K562 (cell line): Measurements from ENCODE around the gene CALCOCO2. TPM values are rescaled to one million over a fixed set of nuclear protein-coding genes. Genes with fewer than 3 reads are reported as not detected.

Source experiments
- ATAC-seq: fragments of 200-7000 bp; cut with Tn5 transposase; 3 replicates; pipeline ENCODE4 v1.9.1; 2020; ENCODE audit warnings: moderate library complexity
- BruUV-seq: library from RNA; stranded (reverse); fragments of 400-500 nt; replicated peaks from 2 replicates; lab custom pipeline; 2021; lab: Mats Ljungman, UMichigan
- CTCF ChIA-PET: fragments of 300-600 bp; formaldehyde crosslinking; extraction: SDS; loops from one replicate; lab custom pipeline; 2021; ENCODE audit warnings: low intra/inter-chr PET ratio; lab: Yijun Ruan, JAX
- POLR2A ChIA-PET: fragments of 300-600, 350-650 bp; sonication (Branson Sonifier 250); formaldehyde crosslinking; extraction: SDS; loops from one replicate; lab custom pipeline; 2021; ENCODE audit warnings: antibody characterized with exemption, inconsistent platforms; lab: Yijun Ruan, JAX
- DNase-seq, 4 experiments: peaks; one replicate each; pipeline versions ENCODE4 v3.0.0 to v3.0.0-alpha.2; 2011 to 2018; ENCODE audit warnings: low spot score in 3 of 4, mixed read lengths in 3 of 4; ENCODE audit errors: extremely low read depth in 1 of 4
- FAIRE-seq: peaks from 2 replicates; lab custom pipeline; 2011; peaks lifted over from hg19 to GRCh38; lab: Jason Lieb, UNC
- H2AFZ ChIP-seq: 2 replicates; pipeline ENCODE4 v1.6.0; 2011; ENCODE audit warnings: low read depth, low read length, control low read depth, inconsistent platforms
- H3K27ac ChIP-seq: fragments of 200-600 bp; 3 replicates; pipeline ENCODE4 v1.8.0; 2011; ENCODE audit warnings: low read depth, mild to moderate bottlenecking, control low read depth, inconsistent platforms, low read length, moderate library complexity, mixed read lengths; ENCODE audit errors: extremely low read depth
- H3K27me3 ChIP-seq, 2 experiments: fragments of 300-600 bp in 1 of 2; 2 replicates in 1 of 2; 3 replicates in 1 of 2; pipeline versions ENCODE4 v1.6.0 to v1.8.0; 2011; ENCODE audit warnings: inconsistent platforms in 2 of 2, low read length in 2 of 2, mild to moderate bottlenecking in 1 of 2, mixed read lengths in 1 of 2, moderate library complexity in 1 of 2; ENCODE audit not compliant: control insufficient read depth in 2 of 2, insufficient read depth in 2 of 2
- H3K36me3 ChIP-seq: fragments of 300-600 bp; 3 replicates; pipeline ENCODE4 v1.8.0; 2011; ENCODE audit warnings: mild to moderate bottlenecking, low read length, inconsistent platforms; ENCODE audit not compliant: control insufficient read depth, insufficient read depth
- H3K4me1 ChIP-seq, 2 experiments: fragments of 200-600 bp in 1 of 2; replicated peaks in 1 of 2; 2 replicates in 1 of 2; 3 replicates in 1 of 2; pipeline versions ENCODE4 v1.5.1 to v1.8.0; 2011; ENCODE audit warnings: inconsistent platforms in 2 of 2, low read length in 2 of 2, mild to moderate bottlenecking in 1 of 2, mixed read lengths in 1 of 2, moderate library complexity in 1 of 2; ENCODE audit not compliant: control insufficient read depth in 2 of 2, insufficient read depth in 2 of 2
- H3K4me2 ChIP-seq: 2 replicates; pipeline ENCODE4 v1.6.1; 2011; ENCODE audit warnings: low read length, control low read depth, inconsistent platforms, mixed read lengths; ENCODE audit not compliant: insufficient read depth
- H3K4me3 ChIP-seq: fragments of 200-600 bp; sonication (generic), shearing (Covaris generic); 2 replicates; pipeline ENCODE4 v1.5.1; 2016; ENCODE audit warnings: control low read depth, inconsistent platforms
- H3K79me2 ChIP-seq: fragments of 200-600 bp; 3 replicates; pipeline ENCODE4 v1.8.0; 2011; ENCODE audit warnings: low read length, inconsistent platforms; ENCODE audit not compliant: control insufficient read depth, insufficient read depth
- H3K9ac ChIP-seq, 2 experiments: 2 replicates each; pipeline versions ENCODE4 v1.6.0 to v1.6.1; 2011; ENCODE audit warnings: low read depth in 2 of 2, low read length in 2 of 2, control low read depth in 1 of 2, inconsistent platforms in 1 of 2, mild to moderate bottlenecking in 1 of 2, mixed read lengths in 1 of 2; ENCODE audit not compliant: insufficient read depth in 1 of 2
- H3K9me1 ChIP-seq: one replicate; pipeline ENCODE4 v1.6.0; 2011; ENCODE audit warnings: inconsistent platforms, mild to moderate bottlenecking, low read length, moderate library complexity; ENCODE audit not compliant: control insufficient read depth, insufficient read depth
- H3K9me3 ChIP-seq: replicated peaks from 2 replicates; pipeline ENCODE4 v1.5.1; 2011; ENCODE audit warnings: low read depth, low read length, inconsistent platforms; ENCODE audit not compliant: control insufficient read depth, insufficient read depth
- H4K20me1 ChIP-seq: replicated peaks from 2 replicates; pipeline ENCODE4 v1.6.1; 2011; ENCODE audit warnings: low read length, inconsistent platforms, mixed read lengths; ENCODE audit not compliant: control insufficient read depth, insufficient read depth
- BMI1 ChIP-seq: fragments of 150-350 bp; IDR thresholded peaks from 2 replicates; pipeline ENCODE4 v1.6.1; 2014; ENCODE audit warnings: low read length
- CREB3L1 ChIP-seq: fragments of 450-650 bp; IDR thresholded peaks from 2 replicates; pipeline ENCODE4 v1.6.1; 2014; ENCODE audit warnings: low read depth, mild to moderate bottlenecking, moderate library complexity, borderline replicate concordance
- LEF1 ChIP-seq: fragments of 450-650 bp; IDR thresholded peaks from 2 replicates; pipeline ENCODE4 v1.6.1; 2016; ENCODE audit warnings: mild to moderate bottlenecking
- MEIS2 ChIP-seq: fragments of 450-650 bp; IDR thresholded peaks from 2 replicates; pipeline ENCODE4 v1.6.1; 2014; ENCODE audit warnings: mild to moderate bottlenecking; ENCODE audit not compliant: partially characterized antibody
- MTA2 ChIP-seq: fragments of 450-650 bp; IDR thresholded peaks from 2 replicates; pipeline ENCODE4 v1.6.1; 2016; ENCODE audit warnings: low read depth
- PHF21A ChIP-seq: fragments of 450-650 bp; IDR thresholded peaks from 2 replicates; pipeline ENCODE4 v1.6.1; 2017; ENCODE audit warnings: low read depth, borderline replicate concordance
- PKNOX1 ChIP-seq: fragments of 450-650 bp; IDR thresholded peaks from 2 replicates; pipeline ENCODE4 v1.6.1; 2016
- SAFB2 ChIP-seq: fragments of 200-400 bp; formaldehyde crosslinking; IDR thresholded peaks from 2 replicates; pipeline ENCODE4 v1.6.1; 2018; ENCODE audit warnings: borderline replicate concordance, low read length, low read depth, moderate library complexity; ENCODE audit not compliant: severe bottlenecking
- SMARCA4 ChIP-seq: fragments of 450-650 bp; IDR thresholded peaks from 2 replicates; pipeline ENCODE4 v1.6.1; 2016
- SMARCC2 ChIP-seq: fragments of 450-650 bp; IDR thresholded peaks from 2 replicates; pipeline ENCODE4 v1.6.1; 2017; ENCODE audit warnings: antibody characterized with exemption, moderate library complexity, mild to moderate bottlenecking, low read depth
- ZC3H8 ChIP-seq: fragments of 450-650 bp; IDR thresholded peaks from 2 replicates; pipeline ENCODE4 v1.6.1; 2017
- ZNF12 ChIP-seq: sonication (generic); formaldehyde crosslinking; IDR thresholded peaks from 2 replicates; pipeline ENCODE4 v1.4.0; 2020; ENCODE audit warnings: mild to moderate bottlenecking, missing genetic modification reagents
- ZNF384 ChIP-seq: IDR thresholded peaks from 2 replicates; pipeline ENCODE4 v1.6.1; 2012; ENCODE audit warnings: low read depth, low read length, improper control_type of control experiment
- ZNF431 ChIP-seq: sonication (generic); formaldehyde crosslinking; IDR thresholded peaks from 2 replicates; pipeline ENCODE4 v1.8.0; 2022; ENCODE audit warnings: mild to moderate bottlenecking, missing genetic modification reagents
- ZNF79 ChIP-seq: fragments of 250-450 bp; sonication (Bioruptor Pico); IDR thresholded peaks from 2 replicates; pipeline ENCODE4 v1.4.0; 2020; ENCODE audit warnings: low read depth, mild to moderate bottlenecking, moderate library complexity
- WGBS: fragments of 100-300 bp; shearing (Covaris generic); methylation state at CpG from one replicate; pipeline ENCODE4 v1.1.6; 2016; ENCODE audit warnings: low coverage, mixed read lengths; ENCODE audit not compliant: insufficient coverage; ENCODE audit errors: missing lambda C conversion rate; 5-methylcytosine and 5-hydroxymethylcytosine counted together
- in situ Hi-C: fragments of 300-500 bp; cut with MboI; formaldehyde crosslinking; loops from 4 replicates; pipeline ENCODE4 v1.15.0; 2018; ENCODE audit warnings: inconsistent platforms, mixed read lengths
- intact Hi-C: fragments of 100-400 bp; cut with micrococcal nuclease; formaldehyde crosslinking; loops from 2 replicates; pipeline ENCODE4 v1.14.2; 2022
- polyA plus RNA-seq, 8 experiments: library from polyadenylated mRNA; depleted of rRNA in 4 of 8; stranded (reverse) in 5 of 8; unstranded in 3 of 8; fragments of >200 nt; fragmentation: Nextera tagmentation in 2 of 8; fragmentation: Illumina TruSeq in 1 of 8; extraction: Ambion mirVana in 2 of 8; extraction: Trizol in 1 of 8; gene quantifications; 2 replicates each; pipeline versions ENCODE4 v1.2.1 to v1.2.3, GENCODE V29; 2011 to 2014; ENCODE audit warnings: inconsistent platforms in 1 of 8, missing spikeins in 1 of 8
- total RNA-seq, 7 experiments: library from RNA; depleted of rRNA in 6 of 7; stranded (reverse); fragments of >200 nt in 6 of 7; fragmentation: Illumina TruSeq in 2 of 7; extraction: Trizol in 2 of 7; gene quantifications; 2 replicates each; pipeline versions ENCODE4 v1.2.1 to v1.2.3, GENCODE V29; 2011 to 2021; ENCODE audit warnings: low replicate concordance in 1 of 7

The CALCOCO2 gene
- total and polyA plus RNA-seq, 9 of the 15 experiments (the other 6 are each of a cell fraction or from before 2014, with no cell fraction given) = 24.1 to 87.3 (median 67.5) TPM

- Histone ChIP-seq H4K20me1 (no peaks in the 10 kb centered on the region; the same call in none of the 2 replicates), H2AFZ (no peak overlapping the region), H3K9ac (no peak overlapping the region), H3K9me1 (no peaks in the 10 kb centered on the region), H3K4me2 (no peak overlapping the region), H3K9me3 (no peaks in the 10 kb centered on the region), H3K4me1 (peaks cover 0 to 3% of the 10 kb centered on the region in 2 experiments; a peak in 1 of 5 replicates), H3K79me2 (no peaks in the 10 kb centered on the region), H3K4me3 (no peak overlapping the region), H3K27ac (no peak overlapping the region), H3K27me3 (peaks cover 9 to 30% of the 10 kb centered on the region in 2 experiments; a peak in 4 of 5 replicates), H3K36me3 (no peaks in the 10 kb centered on the region)
- BruUV-seq = no TSS peak
- no peak for ATAC-seq
- intact Hi-C loops = no loop called here
- FAIRE-seq = no peak
- WGBS = 13% methylated on average over 2 of the region's 2 CpGs
- ChIA-PET CTCF (no interaction called here), POLR2A (interaction anchor here (0.5 kb wide), 1 partner anchor 24 kb away, joined by 3 read pairs; no protein-coding TSS in a partner anchor)
- DNase-seq = no peak
- in situ Hi-C loops = loop anchor here (5.0 kb wide), 1 partner anchor 80 kb away; no protein-coding TSS in a partner anchor
- TF ChIP-seq SAFB2 (no peak), ZNF79 (CRISPR knock-in tag) (no peak), LEF1 (no peak), ZNF384 (no peak), SMARCA4 (no peak)
Observed at GRCh38 chr17:48882272-48882671, 51.4 kb downstream of the CALCOCO2 start.

- no peaks in the 10 kb centered on the region; the same call in none of the 2 replicates for H4K20me1 ChIP-seq
- DNase-seq (no peak), FAIRE-seq (no peak), ATAC-seq (no peak)
- ChIA-PET CTCF (interaction anchor here (0.5 kb wide), 1 partner anchor 77 kb away, joined by 4 read pairs; no protein-coding TSS in a partner anchor), POLR2A (interaction anchor here (0.5 to 0.6 kb wide), 2 partner anchors 24 to 25 kb away, joined by 3 read pairs; no protein-coding TSS in a partner anchor)
- no peak overlapping the region for H3K27ac ChIP-seq
- in situ Hi-C loops (loop anchor here (5.0 kb wide), 1 partner anchor 81 kb away; no protein-coding TSS in a partner anchor), intact Hi-C loops (no loop called here)
- no peaks in the 10 kb centered on the region for H3K9me3 ChIP-seq
- TF ChIP-seq MEIS2 (peak; percentile 50), PHF21A (no peak), ZNF431 (CRISPR knock-in tag) (no peak), SMARCC2 (no peak), ZNF12 (CRISPR knock-in tag) (no peak), BMI1 (no peak), ZC3H8 (no peak), CREB3L1 (no peak), PKNOX1 (peak; percentile 75), MTA2 (no peak)
- no peak overlapping the region for H3K4me2 ChIP-seq
- no peak overlapping the region for H3K4me3 ChIP-seq
- H3K9me1 ChIP-seq = no peaks in the 10 kb centered on the region
- WGBS = 15% methylated on average over 10 of the region's 10 CpGs
- peaks cover 5 to 22% of the 10 kb centered on the region in 2 experiments; a peak in 3 of 5 replicates for H3K27me3 ChIP-seq
- no TSS peak for BruUV-seq
- H3K36me3 ChIP-seq = no peaks in the 10 kb centered on the region
- peaks cover 0 to 3% of the 10 kb centered on the region in 2 experiments; a peak in 1 of 5 replicates for H3K4me1 ChIP-seq
- H2AFZ ChIP-seq = peak overlapping the region; percentile 59; the same call in 1 of the 2 replicates
- H3K79me2 ChIP-seq = no peaks in the 10 kb centered on the region
- no peak overlapping the region for H3K9ac ChIP-seq
Observed at GRCh38 chr17:48883171-48883570, 52.3 kb downstream of the CALCOCO2 start.
